Parathyroid adenoma (tissue), 2 donors: Measurements from ENCODE around the gene ARRB2.

ENCODE experiments used
- H2AFZ ChIP-seq: fragments of 300-600 bp; sonication (generic); one replicate; pipeline ENCODE4 v1.7.0; 2017; ENCODE audit warnings: antibody characterized with exemption, mild to moderate bottlenecking
- H3K27ac ChIP-seq: fragments of 300-600 bp; sonication (generic); one replicate; pipeline ENCODE4 v1.7.0; 2017
- H3K27me3 ChIP-seq: fragments of 300-600 bp; sonication (generic); one replicate; pipeline ENCODE4 v1.7.0; 2017; ENCODE audit warnings: low read length; ENCODE audit not compliant: control insufficient read depth, insufficient read depth
- H3K36me3 ChIP-seq: fragments of 300-600 bp; sonication (generic); one replicate; pipeline ENCODE4 v1.7.0; 2017; ENCODE audit warnings: low read length; ENCODE audit not compliant: control insufficient read depth, insufficient read depth
- H3K4me1 ChIP-seq: fragments of 300-600 bp; sonication (generic); one replicate; pipeline ENCODE4 v1.7.0; 2017; ENCODE audit warnings: control low read depth
- H3K4me2 ChIP-seq: fragments of 300-600 bp; sonication (generic); one replicate; pipeline ENCODE4 v1.7.0; 2017; ENCODE audit warnings: low read length
- H3K4me3 ChIP-seq: fragments of 300-600 bp; sonication (generic); one replicate; pipeline ENCODE4 v1.7.0; 2017; ENCODE audit warnings: low read depth, low read length
- H3K79me2 ChIP-seq: fragments of 300-600 bp; sonication (generic); one replicate; pipeline ENCODE4 v1.7.0; 2017; ENCODE audit warnings: control low read depth
- H3K9ac ChIP-seq: fragments of 300-600 bp; sonication (generic); one replicate; pipeline ENCODE4 v1.7.0; 2017; ENCODE audit warnings: mild to moderate bottlenecking
- H3K9me3 ChIP-seq: fragments of 300-600 bp; sonication (generic); one replicate; pipeline ENCODE4 v1.7.0; 2017; ENCODE audit warnings: low read length; ENCODE audit not compliant: control insufficient read depth
- CTCF ChIP-seq: fragments of 300-600 bp; sonication (generic); IDR thresholded peaks from one replicate; pipeline ENCODE4 v1.7.0; 2017; ENCODE audit warnings: antibody characterized with exemption, mild to moderate bottlenecking
- donor health status: primary hyperparathyroidism.

The ARRB2 gene

GRCh38 chr17:4706121-4706520, 4.3 kb upstream of the ARRB2 start:
- Histone ChIP-seq H3K9me3 (no peaks in the 10 kb centered on the region), H3K79me2 (peaks cover 14% of the 10 kb centered on the region), H3K36me3 (no peaks in the 10 kb centered on the region), H3K4me2 (no peak overlapping the region), H3K27me3 (no peaks in the 10 kb centered on the region), H3K4me3 (no peak overlapping the region), H3K9ac (no peak overlapping the region), H3K4me1 (peaks cover 16% of the 10 kb centered on the region), H3K27ac (no peak overlapping the region), H2AFZ (no peak overlapping the region)
- no peak for TF ChIP-seq CTCF

GRCh38 chr17:4708436-4708835, 2.0 kb upstream of the ARRB2 start:
- Histone ChIP-seq H3K4me1 (peaks cover 11% of the 10 kb centered on the region), H3K79me2 (peaks cover 7% of the 10 kb centered on the region), H3K36me3 (no peaks in the 10 kb centered on the region), H3K27ac (no peak overlapping the region), H2AFZ (no peak overlapping the region), H3K4me3 (no peak overlapping the region), H3K9me3 (no peaks in the 10 kb centered on the region), H3K4me2 (no peak overlapping the region), H3K27me3 (no peaks in the 10 kb centered on the region), H3K9ac (no peak overlapping the region)
- TF ChIP-seq CTCF: no peak

GRCh38 chr17:4710693-4711634, 532 bp downstream of the ARRB2 start:
- Histone ChIP-seq H3K4me2 (peak overlapping the region; percentile 78), H3K36me3 (no peaks in the 10 kb centered on the region), H3K27me3 (no peaks in the 10 kb centered on the region), H3K4me1 (peaks cover 11% of the 10 kb centered on the region), H3K9me3 (no peaks in the 10 kb centered on the region), H3K4me3 (peak overlapping the region; percentile 70), H3K9ac (peak overlapping the region; percentile 80), H2AFZ (peak overlapping the region; percentile 88), H3K79me2 (no peaks in the 10 kb centered on the region), H3K27ac (peak overlapping the region; percentile 69)
- no peak for TF ChIP-seq CTCF

GRCh38 chr17:4711661-4712181, 1.3 kb downstream of the ARRB2 start:
- TF ChIP-seq CTCF: no peak
- peak overlapping the region; percentile 69 for H3K27ac ChIP-seq
- H3K9me3 ChIP-seq: no peaks in the 10 kb centered on the region
- no peak overlapping the region for H2AFZ ChIP-seq
- H3K79me2 ChIP-seq: no peaks in the 10 kb centered on the region
- no peaks in the 10 kb centered on the region for H3K27me3 ChIP-seq
- H3K4me3 ChIP-seq: peak overlapping the region; percentile 70
- H3K9ac ChIP-seq: no peak overlapping the region
- H3K36me3 ChIP-seq: no peaks in the 10 kb centered on the region
- H3K4me2 ChIP-seq: no peak overlapping the region
- peaks cover 11% of the 10 kb centered on the region for H3K4me1 ChIP-seq
